Stimulated activated CD4-positive, alpha-beta T cell treated with anti-CD3 and anti-CD28 coated beads, Interleukin-12 subunit alpha, Interleukin-12 subunit beta, amount 100 ng/mL, for 48 hours (primary cell): Measurements from ENCODE around the gene LRRC36.

ENCODE experiments used
- DNase-seq, 3 donors: peaks; one replicate each; pipeline ENCODE4 v3.0.0-alpha.2; 2020; ENCODE audit warnings: low read depth in 2 of 3, low spot score in 1 of 3

Gene LRRC36

GRCh38 chr16:67388191-67388590 lies 61.6 kb downstream of the LRRC36 start:
- no peak for DNase-seq

GRCh38 chr16:67388591-67388990 lies 62.0 kb downstream of the LRRC36 start:
- DNase-seq, result no peak

- DNase-seq, result no peak
These were observed 63.5 kb downstream of the LRRC36 start for GRCh38 chr16:67389911-67390815.

- DNase-seq, result no peak
These were observed 64.3 kb downstream of the LRRC36 start for GRCh38 chr16:67390816-67391423.

GRCh38 chr16:67391424-67392300 lies 65.0 kb downstream of the LRRC36 start:
- no peak for DNase-seq

- DNase-seq, result no peak
These were observed 65.9 kb downstream of the LRRC36 start for GRCh38 chr16:67392301-67393059.

GRCh38 chr16:67393111-67393787 lies 66.6 kb downstream of the LRRC36 start, which contains the start of gene TPPP3:
TSS of gene TPPP3 (minus strand) at chr16:67393498. CDS start at chr16:67391111, 2,387 bp downstream.
- peak; percentile 17 to 47 (median 18) for DNase-seq

GRCh38 chr16:67393788-67394154 lies 67.2 kb downstream of the LRRC36 start:
- DNase-seq, result no peak

GRCh38 chr16:67394155-67395104 lies 67.8 kb downstream of the LRRC36 start:
- no peak for DNase-seq

GRCh38 chr16:67395105-67395457 lies 68.5 kb downstream of the LRRC36 start:
- no peak for DNase-seq

- no peak for DNase-seq
These were observed 69.0 kb downstream of the LRRC36 start for GRCh38 chr16:67395458-67396158.

GRCh38 chr16:67396159-67397035 lies 69.8 kb downstream of the LRRC36 start:
- no peak for DNase-seq

- no peak for DNase-seq
These were observed 70.6 kb downstream of the LRRC36 start for GRCh38 chr16:67397036-67397801.

GRCh38 chr16:67397812-67398545 lies 71.4 kb downstream of the LRRC36 start:
- DNase-seq, result no peak

GRCh38 chr16:67398546-67399217 lies 72.1 kb downstream of the LRRC36 start:
- DNase-seq, result no peak
